Activated T-cell treated with anti-CD3 and anti-CD28 coated beads, Interleukin-2, amount 50 U/mL, for 24 hours (primary cell): ENCODE results near the gene COX6A1.

Experiments used
- DNase-seq: peaks from one replicate; pipeline ENCODE4 v3.0.0-alpha.2; 2020
- H3K27ac Mint-ChIP-seq: 2 replicates; pipeline ENCODE4 v1.8.0; 2020; ENCODE audit warnings: mild to moderate bottlenecking, mixed read lengths
- H3K27me3 Mint-ChIP-seq: 2 replicates; pipeline ENCODE4 v1.8.0; 2020; ENCODE audit warnings: mixed read lengths
- H3K36me3 Mint-ChIP-seq: 2 replicates; pipeline ENCODE4 v1.8.0; 2020; ENCODE audit warnings: low read depth, mixed read lengths
- H3K4me1 Mint-ChIP-seq: 2 replicates; pipeline ENCODE4 v1.8.0; 2020; ENCODE audit warnings: low read depth, mixed read lengths
- H3K4me3 Mint-ChIP-seq: 2 replicates; pipeline ENCODE4 v1.8.0; 2020; ENCODE audit warnings: mild to moderate bottlenecking, moderate library complexity, mixed read lengths
- H3K9me3 Mint-ChIP-seq: 2 replicates; pipeline ENCODE4 v1.8.0; 2020; ENCODE audit warnings: mixed read lengths

The COX6A1 gene

DNA sequence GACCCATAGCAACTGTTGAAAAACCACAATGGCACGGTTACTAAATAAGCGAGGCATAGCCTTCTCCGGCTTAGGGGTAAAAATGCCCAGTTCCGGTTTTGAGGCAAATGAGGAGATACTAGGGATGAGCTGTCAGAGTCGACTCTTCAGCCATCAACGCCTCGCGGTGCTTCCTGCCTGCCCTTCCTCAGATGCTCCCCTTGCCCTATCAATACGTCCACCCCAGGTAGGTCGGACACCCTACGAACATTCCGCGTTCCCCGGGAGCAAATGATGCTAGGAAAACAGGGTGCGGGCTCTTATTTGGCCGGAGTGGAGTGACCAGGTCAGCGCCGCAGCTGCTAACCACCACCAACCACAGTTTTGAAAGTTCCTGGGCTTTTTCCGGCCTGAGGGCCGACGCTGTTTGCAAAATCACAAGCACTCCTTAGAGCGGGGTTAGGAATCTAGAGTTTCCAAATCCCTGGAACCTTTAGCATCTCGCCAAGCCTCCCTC is 30.5 kb downstream of the COX6A1 start:
- peaks cover 47% of the 10 kb centered on the region for H3K4me1 Mint-ChIP-seq
- no peaks in the 10 kb centered on the region for H3K27me3 Mint-ChIP-seq
- peak overlapping the region; percentile 97 for H3K4me3 Mint-ChIP-seq
- H3K36me3 Mint-ChIP-seq: peaks cover 59% of the 10 kb centered on the region
- DNase-seq: peak; percentile 41
- H3K9me3 Mint-ChIP-seq: no peaks in the 10 kb centered on the region
- H3K27ac Mint-ChIP-seq: peak overlapping the region; percentile 93

GRCh38 chr12:120468821-120469449 is 31.0 kb downstream of the COX6A1 start:
- H3K36me3 Mint-ChIP-seq: peaks cover 54% of the 10 kb centered on the region
- H3K27ac Mint-ChIP-seq: peak overlapping the region; percentile 93
- H3K27me3 Mint-ChIP-seq: no peaks in the 10 kb centered on the region
- no peak for DNase-seq
- peaks cover 49% of the 10 kb centered on the region for H3K4me1 Mint-ChIP-seq
- H3K4me3 Mint-ChIP-seq: peak overlapping the region; percentile 97
- H3K9me3 Mint-ChIP-seq: no peaks in the 10 kb centered on the region

- H3K27me3 Mint-ChIP-seq: no peaks in the 10 kb centered on the region
- H3K27ac Mint-ChIP-seq: peak within 1 kb of the TSS; percentile 93
- peaks cover 47% of the 10 kb centered on the region for H3K36me3 Mint-ChIP-seq
- H3K4me3 Mint-ChIP-seq: peak within 1 kb of the TSS; percentile 97
- no peaks in the 10 kb centered on the region for H3K9me3 Mint-ChIP-seq
- H3K4me1 Mint-ChIP-seq: peaks cover 47% of the 10 kb centered on the region
- peak; percentile 97 for DNase-seq
Observed at GRCh38 chr12:120469450-120470149, 31.7 kb downstream of the COX6A1 start, which contains the start of gene SRSF9. Gene SRSF9 (minus strand): TSS chr12:120469748. CDS start chr12:120469609, 139 bp downstream.

- H3K9me3 Mint-ChIP-seq: no peaks in the 10 kb centered on the region
- peaks cover 40% of the 10 kb centered on the region for H3K36me3 Mint-ChIP-seq
- peak overlapping the region; percentile 83 for H3K27ac Mint-ChIP-seq
- H3K27me3 Mint-ChIP-seq: no peaks in the 10 kb centered on the region
- no peak for DNase-seq
- H3K4me3 Mint-ChIP-seq: peak overlapping the region; percentile 97
- peaks cover 43% of the 10 kb centered on the region for H3K4me1 Mint-ChIP-seq
Observed at GRCh38 chr12:120470150-120470784, 32.4 kb downstream of the COX6A1 start.

DNA sequence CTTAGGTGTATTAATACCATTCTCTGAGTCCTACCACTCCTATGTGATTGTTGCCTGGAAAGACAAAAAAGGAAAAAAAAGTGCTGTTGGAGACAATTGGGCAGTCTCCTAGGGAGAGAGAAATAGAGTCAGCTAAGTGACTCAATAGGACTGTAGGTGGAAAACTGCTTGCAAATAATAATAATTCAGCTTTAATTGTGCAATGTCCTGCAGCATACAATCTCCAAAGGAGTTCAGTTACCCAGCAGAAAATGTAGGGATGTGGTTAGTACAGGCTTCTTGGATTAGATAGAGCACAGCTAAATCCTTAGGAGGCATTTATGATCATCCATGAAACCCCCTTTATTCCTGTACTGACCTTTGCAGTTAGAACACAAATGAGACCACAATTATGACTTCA is 34.6 kb downstream of the COX6A1 start:
- no peak for DNase-seq
- Mint-ChIP-seq H3K4me3 (no peak overlapping the region), H3K36me3 (peaks cover 18% of the 10 kb centered on the region), H3K9me3 (no peaks in the 10 kb centered on the region), H3K4me1 (peaks cover 22% of the 10 kb centered on the region), H3K27me3 (no peaks in the 10 kb centered on the region), H3K27ac (no peak overlapping the region)

GRCh38 chr12:120473807-120474615 is 36.1 kb downstream of the COX6A1 start:
- no peak for DNase-seq
- Mint-ChIP-seq H3K4me1 (peaks cover 15% of the 10 kb centered on the region), H3K27ac (no peak overlapping the region), H3K27me3 (no peaks in the 10 kb centered on the region), H3K9me3 (no peaks in the 10 kb centered on the region), H3K36me3 (peaks cover 7% of the 10 kb centered on the region), H3K4me3 (no peak overlapping the region)

DNA sequence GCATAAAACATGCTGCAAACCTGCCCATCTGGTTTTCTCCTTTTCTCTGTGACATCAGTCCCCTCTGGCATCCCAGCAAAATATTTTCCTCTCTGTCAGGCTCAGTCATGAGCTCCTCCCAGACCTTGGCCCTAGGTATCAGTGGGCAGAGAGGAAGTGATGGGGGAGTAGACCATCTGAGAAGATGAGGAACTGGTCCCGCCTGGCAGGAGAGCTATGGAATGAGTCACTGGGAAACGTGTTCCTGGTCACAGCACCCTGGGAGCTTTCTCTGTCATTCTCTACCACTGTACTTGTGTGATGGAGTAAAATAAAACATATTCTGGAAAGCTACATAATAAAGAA is 36.7 kb downstream of the COX6A1 start:
- no peak overlapping the region for H3K27ac Mint-ChIP-seq
- H3K4me3 Mint-ChIP-seq: no peak overlapping the region
- peaks cover 15% of the 10 kb centered on the region for H3K4me1 Mint-ChIP-seq
- DNase-seq: no peak
- H3K36me3 Mint-ChIP-seq: peaks cover 7% of the 10 kb centered on the region
- no peaks in the 10 kb centered on the region for H3K27me3 Mint-ChIP-seq
- no peaks in the 10 kb centered on the region for H3K9me3 Mint-ChIP-seq

- Mint-ChIP-seq H3K36me3 (no peaks in the 10 kb centered on the region), H3K9me3 (no peaks in the 10 kb centered on the region), H3K27ac (no peak overlapping the region), H3K4me3 (no peak overlapping the region), H3K27me3 (no peaks in the 10 kb centered on the region), H3K4me1 (peaks cover 12% of the 10 kb centered on the region)
- DNase-seq: no peak
Observed at GRCh38 chr12:120475643-120476042, 37.7 kb downstream of the COX6A1 start.

DNA sequence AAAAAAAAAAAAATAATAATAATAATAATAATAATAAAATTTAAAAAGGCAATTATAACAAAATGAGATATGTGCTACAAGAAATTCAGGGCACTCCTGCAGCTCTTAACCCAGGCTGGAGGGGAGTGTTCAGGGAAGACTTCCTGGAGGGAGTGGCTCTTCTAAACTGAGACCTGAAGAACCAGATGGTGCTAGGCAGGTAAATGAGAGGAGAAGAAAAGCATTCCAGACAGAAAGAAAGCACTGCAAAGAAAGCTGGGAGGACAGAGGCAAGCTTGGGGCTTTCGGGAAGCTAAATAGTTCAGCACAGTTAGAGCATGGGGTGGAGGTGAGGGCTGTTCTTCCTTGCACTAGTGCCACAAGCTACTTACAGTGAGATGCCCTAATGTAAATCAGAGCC is 41.5 kb downstream of the COX6A1 start:
- Mint-ChIP-seq H3K27ac (no peak overlapping the region), H3K4me3 (no peak overlapping the region), H3K36me3 (peaks cover 5% of the 10 kb centered on the region), H3K4me1 (peaks cover 8% of the 10 kb centered on the region), H3K9me3 (no peaks in the 10 kb centered on the region), H3K27me3 (no peaks in the 10 kb centered on the region)
- DNase-seq: no peak

DNA sequence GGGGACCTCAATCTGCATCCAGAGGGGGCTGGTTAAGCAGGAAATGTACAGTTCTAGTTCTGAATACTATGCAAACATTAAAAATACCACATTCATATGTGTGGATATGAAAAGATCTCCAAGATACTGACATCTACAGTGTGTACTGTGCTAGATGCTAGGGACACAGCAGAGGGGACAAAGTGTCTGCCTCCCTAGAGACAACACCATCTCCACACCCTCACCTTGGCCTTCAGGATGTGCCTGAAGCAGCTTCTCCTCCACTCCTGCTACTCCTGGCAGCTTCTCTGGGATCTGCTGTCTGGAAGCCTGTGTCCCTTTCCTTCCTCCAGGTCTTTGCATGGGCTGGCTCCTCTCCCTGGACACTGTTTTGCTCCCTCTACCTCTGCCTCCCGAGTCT is 42.3 kb downstream of the COX6A1 start:
- DNase-seq: no peak
- H3K36me3 Mint-ChIP-seq: peaks cover 5% of the 10 kb centered on the region
- H3K27me3 Mint-ChIP-seq: no peaks in the 10 kb centered on the region
- H3K4me1 Mint-ChIP-seq: peaks cover 8% of the 10 kb centered on the region
- H3K9me3 Mint-ChIP-seq: no peaks in the 10 kb centered on the region
- H3K4me3 Mint-ChIP-seq: no peak overlapping the region
- H3K27ac Mint-ChIP-seq: peak overlapping the region; percentile 13

DNA sequence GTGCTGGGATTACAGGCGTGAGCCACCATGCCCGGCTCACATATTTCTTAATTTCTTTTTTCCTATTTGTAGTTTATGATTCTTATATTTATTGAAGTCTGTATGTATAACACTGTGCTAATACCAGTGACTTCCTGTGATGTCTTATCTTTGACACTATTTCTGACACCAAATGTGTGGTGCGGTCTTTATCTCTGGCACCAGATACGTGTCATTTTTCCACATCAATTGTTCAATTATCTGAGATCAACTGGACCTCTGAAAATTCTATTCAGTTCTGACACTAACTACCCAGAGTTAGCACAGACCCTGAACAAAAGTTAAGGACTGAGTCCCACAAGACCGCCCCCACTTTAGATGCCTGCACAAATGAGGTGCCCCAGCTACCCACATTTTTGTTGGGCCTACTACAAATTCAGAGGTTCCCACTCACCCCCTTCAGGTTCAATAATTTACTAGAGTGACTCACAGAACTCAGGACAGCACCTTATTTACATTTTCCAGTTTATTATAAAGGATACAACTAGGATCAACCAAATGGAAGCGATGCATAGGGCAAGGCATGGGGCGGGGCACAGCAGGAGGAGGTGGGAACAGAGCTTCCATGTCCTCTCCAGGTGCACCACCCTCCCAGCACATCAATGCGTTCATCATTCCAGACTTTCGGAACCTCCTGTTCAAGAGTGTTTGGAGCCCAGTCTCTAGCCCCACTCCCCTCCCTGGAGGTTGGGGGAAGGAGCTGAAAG is 43.3 kb downstream of the COX6A1 start:
- peaks cover 8% of the 10 kb centered on the region for H3K4me1 Mint-ChIP-seq
- peaks cover 5% of the 10 kb centered on the region for H3K36me3 Mint-ChIP-seq
- no peak overlapping the region for H3K27ac Mint-ChIP-seq

DNA sequence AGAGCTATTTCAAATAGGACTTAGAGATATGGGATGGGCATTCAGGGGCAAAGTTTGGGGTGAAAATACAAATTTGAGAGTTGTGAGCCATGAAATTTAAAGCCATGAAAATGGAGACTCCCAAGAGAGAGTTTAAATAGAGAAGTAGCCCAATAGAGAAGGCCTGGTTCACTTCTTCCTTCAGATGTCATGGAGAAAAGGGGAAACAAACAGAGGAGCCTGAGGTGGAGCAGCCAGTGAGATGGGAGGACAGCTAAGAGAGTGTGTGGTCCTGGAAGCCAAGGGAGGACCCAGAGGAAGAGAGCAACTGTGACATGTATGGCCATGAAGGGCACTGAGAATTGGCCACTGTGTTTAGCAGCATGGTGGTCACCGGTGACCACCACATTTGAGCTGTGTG is 45.7 kb downstream of the COX6A1 start:
- no peak overlapping the region for H3K27ac Mint-ChIP-seq
- no peak for DNase-seq
- no peak overlapping the region for H3K4me3 Mint-ChIP-seq
- no peaks in the 10 kb centered on the region for H3K9me3 Mint-ChIP-seq
- H3K36me3 Mint-ChIP-seq: peaks cover 13% of the 10 kb centered on the region
- H3K27me3 Mint-ChIP-seq: no peaks in the 10 kb centered on the region
- peaks cover 8% of the 10 kb centered on the region for H3K4me1 Mint-ChIP-seq

More for the DNA sequence above, 43.3 kb downstream of the COX6A1 start:
- no peak overlapping the region for H3K4me3 Mint-ChIP-seq
- no peaks in the 10 kb centered on the region for H3K27me3 Mint-ChIP-seq
- H3K9me3 Mint-ChIP-seq: no peaks in the 10 kb centered on the region
- no peak for DNase-seq

DNA sequence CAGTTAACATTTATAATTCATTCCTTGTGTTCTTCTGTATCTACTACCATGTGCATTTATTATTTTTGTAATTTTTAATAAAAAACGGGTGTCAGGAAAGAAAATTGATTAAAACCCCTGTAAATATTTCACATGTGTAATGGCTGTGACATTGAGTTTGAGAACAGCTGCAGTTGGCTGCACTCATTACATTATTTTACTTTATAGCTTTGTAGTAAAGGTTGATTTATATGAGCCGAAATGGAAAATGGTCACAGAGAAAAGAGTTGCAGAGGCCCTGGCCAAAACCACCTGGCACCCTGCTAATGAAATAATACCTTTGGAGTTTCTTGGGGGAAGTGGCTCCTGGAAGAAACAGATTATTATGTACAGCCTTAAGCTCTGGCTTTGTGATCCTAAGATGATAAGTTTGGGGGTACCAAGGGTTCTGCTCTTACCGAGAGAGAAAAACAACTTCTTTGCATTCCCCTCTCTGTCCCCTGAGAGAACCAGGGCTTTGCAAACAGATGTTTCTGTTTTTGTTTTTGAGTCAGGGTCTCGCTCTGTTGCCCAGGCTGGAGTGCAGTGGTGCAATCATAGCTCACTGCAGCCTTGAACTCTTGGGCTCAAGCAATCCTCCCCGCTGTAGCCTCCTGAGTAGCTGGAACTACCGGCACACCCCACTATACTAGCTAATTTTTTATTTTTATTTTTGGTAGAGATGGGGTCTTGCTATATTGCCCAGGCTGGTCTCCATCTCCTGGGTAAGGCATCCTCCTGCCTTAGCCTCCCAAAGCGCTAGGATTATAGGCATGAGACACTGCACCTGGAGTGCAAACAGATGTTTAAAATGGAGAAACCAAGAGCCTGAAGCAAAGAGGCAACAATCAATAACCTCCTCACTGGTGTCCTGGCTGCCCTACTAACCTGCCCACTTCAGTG is 48.3 kb downstream of the COX6A1 start:
- Mint-ChIP-seq H3K27me3 (no peaks in the 10 kb centered on the region), H3K4me1 (peaks cover 3% of the 10 kb centered on the region), H3K4me3 (no peak overlapping the region), H3K9me3 (no peaks in the 10 kb centered on the region), H3K27ac (no peak overlapping the region), H3K36me3 (peaks cover 13% of the 10 kb centered on the region)
- DNase-seq: no peak
